ENCODE results near the gene MRPS18B. TPM values are rescaled to one million over a fixed set of nuclear protein-coding genes. Genes with fewer than 3 reads are reported as not detected.
A peak's percentile ranks its signal among the peaks of the same experiment; 100 is the strongest.

MRPS18B gene
- total RNA-seq, 1 experiment from 2014 or later: 120 TPM

DNA sequence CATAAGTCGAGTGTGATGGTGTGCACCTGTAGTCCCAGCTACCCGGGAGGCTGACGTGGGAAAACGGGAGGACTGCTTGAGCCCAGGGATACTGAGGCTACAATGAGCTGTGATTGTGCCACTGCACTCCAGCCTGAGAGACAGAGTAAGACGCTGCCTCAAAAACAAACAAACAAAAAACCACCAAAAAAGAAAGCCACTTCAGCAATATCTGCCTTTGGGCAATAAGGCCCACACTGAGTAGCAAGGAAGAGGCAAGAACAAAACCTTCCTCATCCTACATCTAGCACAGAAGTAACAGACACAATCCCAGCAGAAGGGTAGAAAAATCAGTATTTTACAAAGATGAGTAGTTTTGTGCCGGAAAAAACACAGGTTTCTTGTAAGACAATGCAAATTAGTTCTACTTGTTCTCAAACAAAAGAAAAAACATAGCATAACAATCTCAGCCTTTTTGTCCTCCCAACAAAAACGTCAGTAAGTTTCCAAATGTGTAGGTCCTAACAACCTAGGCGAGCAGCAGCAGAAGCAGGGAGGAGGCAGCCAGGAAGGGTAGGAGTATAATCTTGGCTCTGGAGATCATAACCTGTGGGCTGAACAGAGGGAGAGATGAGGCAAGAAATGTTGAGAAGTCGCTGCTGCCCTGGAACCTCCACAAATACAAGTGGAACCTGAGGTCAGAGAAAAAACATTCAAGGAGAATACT, 6.3 kb upstream of the MRPS18B start:
- ChIA-PET CTCF (interaction anchor here (0.5 to 2.0 kb wide), 10 partner anchors 11 to 524 kb away, joined by 3 to 14 read pairs (median 4); partner anchors contain the start of gene MDC1), POLR2A (interaction anchor here (0.7 to 4.8 kb wide), 11 partner anchors 10 to 124 kb away, joined by 3 to 107 read pairs (median 7); partner anchors contain the start of genes ABCF1 and C6orf136)
- intact Hi-C loops (cut with micrococcal nuclease): no loop called here
- Mint-ChIP-seq H3K27me3 (ENCODE audit: insufficient read depth, unreplicated experiment) (no peaks in the 10 kb centered on the region), H3K36me3 (ENCODE audit: insufficient read depth, unreplicated experiment) (peaks cover 80% of the 10 kb centered on the region), H3K9me3 (ENCODE audit: unreplicated experiment) (no peaks in the 10 kb centered on the region), H3K27ac (ENCODE audit: low read depth, unreplicated experiment) (peak overlapping the region; percentile 14), H3K4me1 (ENCODE audit: insufficient read depth, unreplicated experiment) (peaks cover 44% of the 10 kb centered on the region), H3K4me3 (ENCODE audit: unreplicated experiment) (no peak overlapping the region)
- DNase-seq (ENCODE audit: unreplicated experiment): no peak
- TF ChIP-seq, protein P1, sequence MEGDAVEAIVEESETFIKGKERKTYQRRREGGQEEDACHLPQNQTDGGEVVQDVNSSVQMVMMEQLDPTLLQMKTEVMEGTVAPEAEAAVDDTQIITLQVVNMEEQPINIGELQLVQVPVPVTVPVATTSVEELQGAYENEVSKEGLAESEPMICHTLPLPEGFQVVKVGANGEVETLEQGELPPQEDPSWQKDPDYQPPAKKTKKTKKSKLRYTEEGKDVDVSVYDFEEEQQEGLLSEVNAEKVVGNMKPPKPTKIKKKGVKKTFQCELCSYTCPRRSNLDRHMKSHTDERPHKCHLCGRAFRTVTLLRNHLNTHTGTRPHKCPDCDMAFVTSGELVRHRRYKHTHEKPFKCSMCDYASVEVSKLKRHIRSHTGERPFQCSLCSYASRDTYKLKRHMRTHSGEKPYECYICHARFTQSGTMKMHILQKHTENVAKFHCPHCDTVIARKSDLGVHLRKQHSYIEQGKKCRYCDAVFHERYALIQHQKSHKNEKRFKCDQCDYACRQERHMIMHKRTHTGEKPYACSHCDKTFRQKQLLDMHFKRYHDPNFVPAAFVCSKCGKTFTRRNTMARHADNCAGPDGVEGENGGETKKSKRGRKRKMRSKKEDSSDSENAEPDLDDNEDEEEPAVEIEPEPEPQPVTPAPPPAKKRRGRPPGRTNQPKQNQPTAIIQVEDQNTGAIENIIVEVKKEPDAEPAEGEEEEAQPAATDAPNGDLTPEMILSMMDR (IDR thresholded peaks at IDR 0.05; ENCODE audit: unreplicated experiment): no peak
- no TSS peak for BruUV-seq (replicated peaks)

DNA sequence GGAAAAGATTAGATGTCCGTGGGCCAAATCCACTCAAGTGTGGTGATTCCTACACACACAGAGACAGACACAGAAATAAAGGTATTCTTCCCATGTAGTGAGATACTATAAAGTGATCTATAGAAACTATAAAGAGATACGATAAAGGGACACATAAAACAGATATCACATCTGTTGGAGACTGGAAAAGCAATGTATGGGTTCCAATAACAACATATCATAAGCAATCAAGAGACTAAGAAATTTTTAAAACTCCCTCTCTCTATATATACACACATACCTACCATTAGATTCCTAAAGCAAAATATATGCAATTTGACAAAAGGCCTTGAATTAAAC, 5.8 kb upstream of the MRPS18B start:
- intact Hi-C loops (cut with micrococcal nuclease): no loop called here
- H3K36me3 Mint-ChIP-seq (ENCODE audit: insufficient read depth, unreplicated experiment): peaks cover 80% of the 10 kb centered on the region
- no TSS peak for BruUV-seq (replicated peaks)
- peaks cover 44% of the 10 kb centered on the region for H3K4me1 Mint-ChIP-seq (ENCODE audit: insufficient read depth, unreplicated experiment)
- TF ChIP-seq, protein P1 (IDR thresholded peaks at IDR 0.05; ENCODE audit: unreplicated experiment): no peak
- POLR2A ChIA-PET: interaction anchor here (0.9 to 4.8 kb wide), 8 partner anchors 12 to 118 kb away, joined by 3 to 107 read pairs (median 18); partner anchors contain the start of genes C6orf136, GNL1, MDC1 and PRR3
- CTCF ChIA-PET: interaction anchor here (1.1 to 2.0 kb wide), 7 partner anchors 8 to 128 kb away, joined by 3 to 14 read pairs (median 4); partner anchors contain the start of genes DHX16 and MDC1
- no peaks in the 10 kb centered on the region for H3K27me3 Mint-ChIP-seq (ENCODE audit: insufficient read depth, unreplicated experiment)
- H3K4me3 Mint-ChIP-seq (ENCODE audit: unreplicated experiment): no peak overlapping the region
- DNase-seq (ENCODE audit: unreplicated experiment): no peak
- H3K9me3 Mint-ChIP-seq (ENCODE audit: unreplicated experiment): no peaks in the 10 kb centered on the region
- peak overlapping the region; percentile 14 for H3K27ac Mint-ChIP-seq (ENCODE audit: low read depth, unreplicated experiment)

DNA sequence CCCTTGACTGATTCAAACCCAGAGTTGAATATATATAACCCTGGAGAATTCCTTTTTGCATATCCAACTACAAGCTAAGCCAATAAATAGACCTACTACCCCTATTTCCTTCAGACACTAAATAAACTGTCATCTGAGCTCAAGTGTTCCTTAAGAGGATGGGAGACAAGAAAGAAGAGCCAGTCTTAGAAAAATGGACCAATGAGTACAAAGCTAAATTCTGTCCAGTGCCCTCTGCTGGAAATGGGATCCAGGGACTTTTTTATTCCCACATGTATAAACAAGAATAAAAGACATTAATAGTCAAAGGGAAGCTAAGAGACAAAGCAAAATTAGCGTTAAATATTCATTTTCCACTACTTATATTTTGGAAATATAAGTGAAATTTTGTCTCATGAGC, 5.4 kb upstream of the MRPS18B start:
- H3K27me3 Mint-ChIP-seq (ENCODE audit: insufficient read depth, unreplicated experiment): no peaks in the 10 kb centered on the region
- no peak overlapping the region for H3K4me3 Mint-ChIP-seq (ENCODE audit: unreplicated experiment)
- POLR2A ChIA-PET: interaction anchor here (0.6 to 4.8 kb wide), 18 partner anchors 13 to 266 kb away, joined by 3 to 107 read pairs (median 4); partner anchors contain the start of genes ABCF1, C6orf136, DHX16 and FLOT1
- TF ChIP-seq, protein P1 (IDR thresholded peaks at IDR 0.05; ENCODE audit: unreplicated experiment): peak; percentile 25
- intact Hi-C loops (cut with micrococcal nuclease): no loop called here
- CTCF ChIA-PET: interaction anchor here (0.9 to 2.0 kb wide), 11 partner anchors 9 to 475 kb away, joined by 3 to 14 read pairs (median 4); partner anchors contain the start of genes DHX16 and MDC1
- BruUV-seq (replicated peaks): no TSS peak
- peaks cover 80% of the 10 kb centered on the region for H3K36me3 Mint-ChIP-seq (ENCODE audit: insufficient read depth, unreplicated experiment)
- peak overlapping the region; percentile 14 for H3K27ac Mint-ChIP-seq (ENCODE audit: low read depth, unreplicated experiment)
- no peaks in the 10 kb centered on the region for H3K9me3 Mint-ChIP-seq (ENCODE audit: unreplicated experiment)
- peak; percentile 40 for DNase-seq (ENCODE audit: unreplicated experiment)
- H3K4me1 Mint-ChIP-seq (ENCODE audit: insufficient read depth, unreplicated experiment): peaks cover 44% of the 10 kb centered on the region

DNA sequence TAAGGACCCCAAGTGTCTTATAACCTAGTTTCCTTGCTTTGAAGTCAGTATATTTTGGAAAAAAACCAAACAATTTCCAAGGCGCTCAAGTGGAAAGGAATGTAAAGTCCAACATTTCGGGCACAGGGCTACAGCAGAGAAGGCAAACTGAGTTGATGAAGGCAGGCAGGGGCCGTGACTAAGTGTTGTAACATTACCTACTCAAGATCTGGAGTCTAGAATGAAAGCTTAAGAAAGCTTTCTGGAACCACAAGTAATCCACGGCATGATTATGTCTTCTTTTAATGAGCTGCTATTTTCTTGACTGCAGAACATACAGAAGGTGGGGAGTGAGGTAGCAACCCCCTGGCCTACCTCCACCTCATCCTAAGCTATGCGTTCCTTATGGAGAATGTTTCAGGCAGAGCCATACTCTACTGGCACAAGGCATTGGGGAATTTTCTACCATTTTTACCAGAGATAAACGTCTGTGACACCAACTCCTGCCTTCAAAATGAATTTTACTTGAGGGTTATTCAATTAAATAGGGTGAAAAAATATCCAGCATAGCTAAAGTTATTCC, 4.9 kb upstream of the MRPS18B start:
- intact Hi-C loops (cut with micrococcal nuclease): no loop called here
- no TSS peak for BruUV-seq (replicated peaks)
- POLR2A ChIA-PET: interaction anchor here (0.6 to 4.8 kb wide), 24 partner anchors 8 to 1214 kb away, joined by 3 to 107 read pairs (median 4); partner anchors contain the start of genes ABCF1, C6orf136, DHX16 and FLOT1
- peak; percentile 25 for DNase-seq (ENCODE audit: unreplicated experiment)
- Mint-ChIP-seq H3K4me1 (ENCODE audit: insufficient read depth, unreplicated experiment) (peaks cover 38% of the 10 kb centered on the region), H3K27ac (ENCODE audit: low read depth, unreplicated experiment) (peak overlapping the region; percentile 67), H3K36me3 (ENCODE audit: insufficient read depth, unreplicated experiment) (peaks cover 80% of the 10 kb centered on the region), H3K27me3 (ENCODE audit: insufficient read depth, unreplicated experiment) (no peaks in the 10 kb centered on the region), H3K9me3 (ENCODE audit: unreplicated experiment) (no peaks in the 10 kb centered on the region), H3K4me3 (ENCODE audit: unreplicated experiment) (no peak overlapping the region)
- CTCF ChIA-PET: interaction anchor here (0.5 to 2.1 kb wide), 19 partner anchors 9 to 475 kb away, joined by 3 to 14 read pairs (median 3); partner anchors contain the start of genes DHX16 and MDC1
- TF ChIP-seq, protein P1 (IDR thresholded peaks at IDR 0.05; ENCODE audit: unreplicated experiment): no peak
